HT1080 (cell line): ENCODE data around the gene AS3MT. TPM values are rescaled to one million over a fixed set of nuclear protein-coding genes. Genes with fewer than 3 reads are reported as not detected.

Experiments used
- DNase-seq: peaks from one replicate; pipeline ENCODE4 v3.0.0-alpha.2; 2015; ENCODE audit warnings: low read depth
- total RNA-seq: library from RNA; depleted of rRNA; stranded (reverse); fragments of >200 nt; shearing (Covaris generic); gene quantifications from 2 replicates; pipeline ENCODE4 v1.2.3, GENCODE V29; 2014

The AS3MT gene
- total RNA-seq, 1 experiment from 2014 or later: 0.14 TPM

- peak; percentile 98 for DNase-seq
These were observed 13.4 kb upstream of the AS3MT start for GRCh38 chr10:102855731-102856436.

GRCh38 chr10:102856758-102857424 is 12.4 kb upstream of the AS3MT start:
- no peak for DNase-seq

GRCh38 chr10:102859911-102860310 is 9.4 kb upstream of the AS3MT start:
- DNase-seq: no peak

- DNase-seq: no peak
These were observed 5.6 kb upstream of the AS3MT start for GRCh38 chr10:102863660-102864059.

GRCh38 chr10:102865620-102866019 is 3.6 kb upstream of the AS3MT start:
- no peak for DNase-seq

- no peak for DNase-seq
These were observed 386 bp upstream of the AS3MT start for GRCh38 chr10:102868911-102869257.

- no peak for DNase-seq
These were observed 951 bp downstream of the AS3MT start for GRCh38 chr10:102870221-102870620.

GRCh38 chr10:102872163-102872562 is 2.9 kb downstream of the AS3MT start:
- no peak for DNase-seq

GRCh38 chr10:102876747-102877153 is 7.5 kb downstream of the AS3MT start:
- DNase-seq: no peak

- no peak for DNase-seq
These were observed 9.4 kb downstream of the AS3MT start for GRCh38 chr10:102878629-102879028.

GRCh38 chr10:102880256-102880655 is 11.0 kb downstream of the AS3MT start:
- no peak for DNase-seq

GRCh38 chr10:102888048-102888447 is 18.8 kb downstream of the AS3MT start:
- no peak for DNase-seq

- DNase-seq: no peak
These were observed 25.4 kb downstream of the AS3MT start for GRCh38 chr10:102894466-102895213.

- no peak for DNase-seq
These were observed 30.7 kb downstream of the AS3MT start for GRCh38 chr10:102900006-102900405.

- DNase-seq: no peak
These were observed 35.1 kb downstream of the AS3MT start for GRCh38 chr10:102904346-102904745.

- DNase-seq: no peak
These were observed 37.2 kb downstream of the AS3MT start for GRCh38 chr10:102906507-102906906.

- DNase-seq: no peak
These were observed 45.5 kb downstream of the AS3MT start for GRCh38 chr10:102914781-102915180.

GRCh38 chr10:102916173-102916572 is 46.9 kb downstream of the AS3MT start:
- no peak for DNase-seq

- peak; percentile 22 for DNase-seq
These were observed 48.2 kb downstream of the AS3MT start for GRCh38 chr10:102917314-102917961.

GRCh38 chr10:102917962-102918816 is 48.9 kb downstream of the AS3MT start, which contains the start of gene CNNM2:
CNNM2 (plus strand) TSS chr10:102918294; CDS start chr10:102918481, 187 bp downstream.
- peak; percentile 100 for DNase-seq

GRCh38 chr10:102918817-102919245 is 49.6 kb downstream of the AS3MT start:
- no peak for DNase-seq
